GM03348 (cell line): ENCODE results near the gene DIP2B.
"Not testable (repeated sequence)": the region's sequence is repeated elsewhere in the genome, so short reads cannot be mapped to it uniquely, and the experiment has no call there.

Experiments
- DNase-seq: peaks from one replicate; pipeline ENCODE4 v3.0.0; 2012; ENCODE audit warnings: low spot score

The DIP2B gene

GRCh38 chr12:50679612-50680011 lies 174.8 kb downstream of the DIP2B start:
- DNase-seq: no peak

- DNase-seq: not testable (repeated sequence)
These were observed 176.3 kb downstream of the DIP2B start for GRCh38 chr12:50681064-50681463.

GRCh38 chr12:50685641-50686040 lies 180.9 kb downstream of the DIP2B start:
- DNase-seq: no peak

GRCh38 chr12:50686406-50686805 lies 181.6 kb downstream of the DIP2B start:
- no peak for DNase-seq

- DNase-seq: no peak
These were observed 182.2 kb downstream of the DIP2B start for GRCh38 chr12:50686976-50687375.

- DNase-seq: no peak
These were observed 184.7 kb downstream of the DIP2B start for GRCh38 chr12:50689437-50689836.

- peak; percentile 39 for DNase-seq
These were observed 186.1 kb downstream of the DIP2B start for GRCh38 chr12:50690925-50691324.

- DNase-seq: no peak
These were observed 191.2 kb downstream of the DIP2B start for GRCh38 chr12:50695961-50696360.

- DNase-seq: no peak
These were observed 192.1 kb downstream of the DIP2B start for GRCh38 chr12:50696931-50697330.

- no peak for DNase-seq
These were observed 194.4 kb downstream of the DIP2B start for GRCh38 chr12:50699154-50699553.

- DNase-seq: no peak
These were observed 195.2 kb downstream of the DIP2B start for GRCh38 chr12:50699940-50700339.

GRCh38 chr12:50706606-50707005 lies 201.8 kb downstream of the DIP2B start:
- DNase-seq: no peak

- no peak for DNase-seq
These were observed 202.6 kb downstream of the DIP2B start for GRCh38 chr12:50707396-50707795.

- DNase-seq: peak; percentile 55
These were observed 203.8 kb downstream of the DIP2B start for GRCh38 chr12:50708631-50709030.

GRCh38 chr12:50711121-50711520 lies 206.3 kb downstream of the DIP2B start:
- no peak for DNase-seq

GRCh38 chr12:50715174-50715573 lies 210.4 kb downstream of the DIP2B start:
- peak; percentile 29 for DNase-seq

- no peak for DNase-seq
These were observed 214.0 kb downstream of the DIP2B start for GRCh38 chr12:50718760-50719159.

GRCh38 chr12:50720085-50720484 lies 215.3 kb downstream of the DIP2B start:
- no peak for DNase-seq

GRCh38 chr12:50720501-50720900 lies 215.7 kb downstream of the DIP2B start:
- no peak for DNase-seq

GRCh38 chr12:50723865-50724264 lies 219.1 kb downstream of the DIP2B start:
- DNase-seq: no peak

- DNase-seq: no peak
These were observed 220.5 kb downstream of the DIP2B start for GRCh38 chr12:50725011-50725942.

GRCh38 chr12:50727466-50727865 lies 222.7 kb downstream of the DIP2B start:
- no peak for DNase-seq

- no peak for DNase-seq
These were observed 223.6 kb downstream of the DIP2B start for GRCh38 chr12:50728417-50728816.

GRCh38 chr12:50728841-50729240 lies 224.1 kb downstream of the DIP2B start:
- DNase-seq: no peak
